DLD1 (cell line): ENCODE data around the gene KIAA0753.
"Not testable (repeated sequence)": the region's sequence is repeated elsewhere in the genome, so short reads cannot be mapped to it uniquely, and the experiment has no call there.

Experiments used
- in situ Hi-C: cut with HindIII; loops from 2 replicates; pipeline ENCODE4 v1.10.0; 2017; ENCODE audit warnings: low sequenced_read_pairs

The KIAA0753 gene

GRCh38 chr17:6603744-6604325 lies 36.7 kb downstream of the KIAA0753 start:
- in situ Hi-C loops = no loop called here

- in situ Hi-C loops = no loop called here
These were observed 38.4 kb downstream of the KIAA0753 start for GRCh38 chr17:6602141-6602540.

GRCh38 chr17:6599364-6599763 lies 41.1 kb downstream of the KIAA0753 start:
- in situ Hi-C loops = no loop called here

- in situ Hi-C loops = no loop called here
These were observed 42.8 kb downstream of the KIAA0753 start for GRCh38 chr17:6597727-6598126.

- in situ Hi-C loops = no loop called here
These were observed 43.6 kb downstream of the KIAA0753 start for GRCh38 chr17:6596941-6597340.

GRCh38 chr17:6596511-6596910 lies 44.0 kb downstream of the KIAA0753 start:
- in situ Hi-C loops = no loop called here

GRCh38 chr17:6596081-6596480 lies 44.4 kb downstream of the KIAA0753 start:
- in situ Hi-C loops = no loop called here

- in situ Hi-C loops = not testable (repeated sequence)
These were observed 47.1 kb downstream of the KIAA0753 start for GRCh38 chr17:6593371-6593770.

GRCh38 chr17:6592173-6592572 lies 48.3 kb downstream of the KIAA0753 start:
- in situ Hi-C loops = no loop called here

GRCh38 chr17:6591599-6592158 lies 48.8 kb downstream of the KIAA0753 start:
- in situ Hi-C loops = no loop called here

- in situ Hi-C loops = no loop called here
These were observed 51.1 kb downstream of the KIAA0753 start for GRCh38 chr17:6589266-6589946.

GRCh38 chr17:6588165-6588564 lies 52.3 kb downstream of the KIAA0753 start:
- in situ Hi-C loops = no loop called here

- in situ Hi-C loops = no loop called here
These were observed 53.2 kb downstream of the KIAA0753 start for GRCh38 chr17:6587310-6587709.

GRCh38 chr17:6583411-6583810 lies 57.1 kb downstream of the KIAA0753 start:
- in situ Hi-C loops = no loop called here

- in situ Hi-C loops = no loop called here
These were observed 59.9 kb downstream of the KIAA0753 start for GRCh38 chr17:6580625-6581024.

- in situ Hi-C loops = no loop called here
These were observed 62.0 kb downstream of the KIAA0753 start for GRCh38 chr17:6578491-6578890.

GRCh38 chr17:6577686-6578263 lies 62.7 kb downstream of the KIAA0753 start:
- in situ Hi-C loops = no loop called here

GRCh38 chr17:6576038-6576785 lies 64.3 kb downstream of the KIAA0753 start:
- in situ Hi-C loops = no loop called here

- in situ Hi-C loops = no loop called here
These were observed 64.9 kb downstream of the KIAA0753 start for GRCh38 chr17:6575596-6575988.

- in situ Hi-C loops = no loop called here
These were observed 65.6 kb downstream of the KIAA0753 start for GRCh38 chr17:6574687-6575595.
